KMS-11 (cell line): ENCODE results near the gene CIP2A.

Experiments
- H2AFZ ChIP-seq: fragments of 200-600 bp; sonication (generic); 2 replicates; pipeline ENCODE4 v1.6.1; 2016; ENCODE audit warnings: antibody characterized with exemption, mixed run types, low read depth
- H3K27ac ChIP-seq: fragments of 200-600 bp; sonication (generic); 2 replicates; pipeline ENCODE4 v1.6.1; 2016; ENCODE audit warnings: mild to moderate bottlenecking, mixed run types
- H3K27me3 ChIP-seq: fragments of 200-600 bp; sonication (generic); 2 replicates; pipeline ENCODE4 v1.6.1; 2017; ENCODE audit warnings: mild to moderate bottlenecking, low read depth, mixed run types, moderate library complexity; ENCODE audit not compliant: insufficient read depth
- H3K36me3 ChIP-seq: fragments of 200-600 bp; sonication (generic); 2 replicates; pipeline ENCODE4 v1.6.1; 2017; ENCODE audit warnings: mild to moderate bottlenecking, mixed run types; ENCODE audit not compliant: insufficient read depth
- H3K4me1 ChIP-seq: fragments of 200-600 bp; sonication (generic); 2 replicates; pipeline ENCODE4 v1.6.1; 2016; ENCODE audit warnings: mild to moderate bottlenecking, low read depth, mixed run types; ENCODE audit not compliant: poor library complexity, severe bottlenecking
- H3K4me2 ChIP-seq: fragments of 200-600 bp; sonication (generic); 2 replicates; pipeline ENCODE4 v1.7.0; 2016; ENCODE audit warnings: mild to moderate bottlenecking, mixed run types
- H3K4me3 ChIP-seq: fragments of 200-600 bp; sonication (generic); IDR thresholded peaks from 2 replicates; pipeline ENCODE4 v1.6.1; 2017; ENCODE audit warnings: low read depth, low read length, mixed read lengths; ENCODE audit not compliant: insufficient read depth
- H3K79me2 ChIP-seq: fragments of 200-600 bp; sonication (generic); 2 replicates; pipeline ENCODE4 v1.6.1; 2016; ENCODE audit warnings: low read depth, mixed run types; ENCODE audit not compliant: insufficient read depth
- H3K9ac ChIP-seq: fragments of 200-600 bp; sonication (generic); 2 replicates; pipeline ENCODE4 v1.6.1; 2016; ENCODE audit warnings: mild to moderate bottlenecking, mixed run types
- H4K20me1 ChIP-seq: fragments of 200-600 bp; sonication (generic); 2 replicates; pipeline ENCODE4 v1.6.1; 2016; ENCODE audit warnings: mild to moderate bottlenecking, mixed run types; ENCODE audit not compliant: insufficient read depth
- TF ChIP-seq, protein P1 (sequence below): fragments of 200-600 bp; sonication (generic); conservative IDR thresholded peaks from 2 replicates; pipeline ENCODE4 v1.6.1; 2017; ENCODE audit warnings: low read depth, mild to moderate bottlenecking, antibody characterized with exemption, low read length, moderate library complexity, mixed read lengths

CIP2A gene

DNA sequence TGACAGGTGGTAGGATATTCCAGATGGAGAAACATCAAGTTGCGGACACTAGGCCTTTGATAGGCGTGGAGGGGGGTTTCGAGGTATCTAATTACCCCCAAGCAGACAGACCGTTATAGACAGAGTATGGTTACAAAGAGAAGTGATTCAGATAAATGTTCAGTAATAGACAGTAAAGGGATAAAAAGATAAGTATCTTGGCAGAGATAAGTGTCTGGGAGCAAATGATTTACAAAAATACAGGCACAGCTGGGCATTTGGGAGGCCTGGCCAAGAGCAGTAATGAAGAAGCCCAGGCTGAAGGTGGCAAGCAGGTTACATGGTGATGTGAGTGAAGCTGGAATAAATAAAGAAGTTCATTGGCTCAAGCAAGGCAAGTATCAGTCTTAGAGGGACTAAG is 78.2 kb downstream of the CIP2A start:
- Histone ChIP-seq H3K27me3 (no peaks in the 10 kb centered on the region), H3K36me3 (no peaks in the 10 kb centered on the region), H3K9ac (no peak overlapping the region), H3K4me2 (no peak overlapping the region), H3K79me2 (no peaks in the 10 kb centered on the region), H4K20me1 (no peaks in the 10 kb centered on the region), H2AFZ (no peak overlapping the region), H3K4me1 (no peaks in the 10 kb centered on the region), H3K4me3 (no peak overlapping the region), H3K27ac (no peak overlapping the region)
- TF ChIP-seq, protein P1, sequence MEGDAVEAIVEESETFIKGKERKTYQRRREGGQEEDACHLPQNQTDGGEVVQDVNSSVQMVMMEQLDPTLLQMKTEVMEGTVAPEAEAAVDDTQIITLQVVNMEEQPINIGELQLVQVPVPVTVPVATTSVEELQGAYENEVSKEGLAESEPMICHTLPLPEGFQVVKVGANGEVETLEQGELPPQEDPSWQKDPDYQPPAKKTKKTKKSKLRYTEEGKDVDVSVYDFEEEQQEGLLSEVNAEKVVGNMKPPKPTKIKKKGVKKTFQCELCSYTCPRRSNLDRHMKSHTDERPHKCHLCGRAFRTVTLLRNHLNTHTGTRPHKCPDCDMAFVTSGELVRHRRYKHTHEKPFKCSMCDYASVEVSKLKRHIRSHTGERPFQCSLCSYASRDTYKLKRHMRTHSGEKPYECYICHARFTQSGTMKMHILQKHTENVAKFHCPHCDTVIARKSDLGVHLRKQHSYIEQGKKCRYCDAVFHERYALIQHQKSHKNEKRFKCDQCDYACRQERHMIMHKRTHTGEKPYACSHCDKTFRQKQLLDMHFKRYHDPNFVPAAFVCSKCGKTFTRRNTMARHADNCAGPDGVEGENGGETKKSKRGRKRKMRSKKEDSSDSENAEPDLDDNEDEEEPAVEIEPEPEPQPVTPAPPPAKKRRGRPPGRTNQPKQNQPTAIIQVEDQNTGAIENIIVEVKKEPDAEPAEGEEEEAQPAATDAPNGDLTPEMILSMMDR = no peak

DNA sequence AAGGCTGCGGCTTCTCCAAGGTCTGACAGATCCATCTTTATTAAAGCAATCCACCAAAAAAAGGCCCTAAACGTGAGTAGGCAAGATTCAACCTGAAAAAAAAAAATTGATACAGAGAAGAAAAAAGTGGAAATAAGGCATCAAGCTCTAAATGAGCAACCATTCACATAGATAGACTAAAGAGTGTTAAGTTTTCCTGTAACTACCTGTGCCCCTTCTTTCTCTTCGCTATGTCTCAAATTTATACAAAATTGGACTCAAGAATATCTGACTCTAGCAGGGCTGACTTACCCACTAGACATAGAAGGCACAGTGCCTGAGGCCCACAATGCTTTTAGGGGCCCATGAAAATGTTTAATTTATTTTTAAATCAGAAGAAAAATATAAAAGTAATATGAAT is 78.7 kb downstream of the CIP2A start, which contains the start of gene MYH15:
Gene MYH15, minus strand, starts transcription at position 101 of the 400 bp plus-strand sequence. Its CDS starts 66 bp downstream, at position 35.
- Histone ChIP-seq H3K27ac (no peak within 1 kb of the TSS), H3K4me3 (no peak within 1 kb of the TSS), H3K27me3 (no peaks in the 10 kb centered on the region), H3K9ac (no peak within 1 kb of the TSS), H3K4me1 (no peaks in the 10 kb centered on the region), H3K79me2 (no peaks in the 10 kb centered on the region), H4K20me1 (no peaks in the 10 kb centered on the region), H3K4me2 (no peak within 1 kb of the TSS), H2AFZ (no peak within 1 kb of the TSS), H3K36me3 (no peaks in the 10 kb centered on the region)
- TF ChIP-seq, protein P1 = no peak

DNA sequence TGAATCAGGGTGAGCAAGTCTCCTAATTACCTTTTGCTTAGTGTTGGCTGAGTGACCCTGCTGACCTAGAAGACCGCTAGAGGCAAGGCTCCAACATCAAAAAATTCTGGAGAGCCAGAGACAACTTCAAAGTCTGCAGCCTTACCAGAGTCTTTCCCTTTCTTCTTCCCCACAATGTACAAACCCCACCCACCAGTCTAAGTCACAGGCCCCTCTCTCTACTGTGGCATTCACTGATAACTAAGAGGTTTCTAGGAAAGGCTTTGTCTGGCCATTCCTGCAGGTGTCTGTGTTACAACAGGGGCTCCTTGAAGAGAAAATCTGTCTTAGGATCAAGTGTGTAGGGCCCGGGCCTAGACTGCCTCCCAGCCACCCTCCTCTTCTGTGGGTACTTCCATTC is 79.4 kb downstream of the CIP2A start:
- no peaks in the 10 kb centered on the region for H3K27me3 ChIP-seq
- H3K79me2 ChIP-seq = no peaks in the 10 kb centered on the region
- no peaks in the 10 kb centered on the region for H3K36me3 ChIP-seq
- H3K4me2 ChIP-seq = no peak overlapping the region
- H3K27ac ChIP-seq = no peak overlapping the region
- no peak overlapping the region for H2AFZ ChIP-seq
- TF ChIP-seq, protein P1 = no peak
- H3K4me3 ChIP-seq = no peak overlapping the region
- no peaks in the 10 kb centered on the region for H3K4me1 ChIP-seq
- no peak overlapping the region for H3K9ac ChIP-seq
- no peaks in the 10 kb centered on the region for H4K20me1 ChIP-seq

DNA sequence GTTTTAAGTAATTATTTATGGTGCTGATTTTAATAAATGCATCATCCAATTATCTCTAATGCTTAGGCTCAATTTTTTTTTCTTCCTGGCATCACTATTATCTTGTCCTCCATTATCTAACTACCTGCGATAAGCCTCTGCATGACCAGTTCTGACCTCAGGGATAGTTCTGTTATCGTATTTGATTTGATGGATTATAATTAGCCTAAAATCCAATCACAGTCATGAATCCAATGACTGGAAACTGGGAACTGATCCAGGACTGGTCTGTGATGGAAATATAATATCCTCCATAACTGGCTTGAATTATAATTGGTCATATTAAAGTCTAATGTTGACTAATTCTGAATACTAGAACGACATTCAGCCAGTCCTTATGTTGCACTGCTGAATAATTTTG is 80.0 kb downstream of the CIP2A start:
- Histone ChIP-seq H3K4me3 (no peak overlapping the region), H3K79me2 (no peaks in the 10 kb centered on the region), H2AFZ (no peak overlapping the region), H4K20me1 (no peaks in the 10 kb centered on the region), H3K27ac (no peak overlapping the region), H3K27me3 (no peaks in the 10 kb centered on the region), H3K4me1 (no peaks in the 10 kb centered on the region), H3K4me2 (no peak overlapping the region), H3K9ac (no peak overlapping the region), H3K36me3 (no peaks in the 10 kb centered on the region)
- TF ChIP-seq, protein P1 = no peak
